OCI-LY7 (cell line): Measurements from ENCODE around the gene ALK. TPM values are rescaled to one million over a fixed set of nuclear protein-coding genes. Genes with fewer than 3 reads are reported as not detected.

ENCODE experiments used
- BruUV-seq: library from RNA; stranded (reverse); fragments of 400-500 nt; replicated peaks from 2 replicates; lab custom pipeline; 2021; lab: Mats Ljungman, UMichigan
- CTCF ChIA-PET: fragments of 300-600 bp; sonication (Branson Sonifier 250); formaldehyde crosslinking; loops from one replicate; lab custom pipeline; 2022; ENCODE audit warnings: antibody characterized with exemption; ENCODE audit not compliant: unreplicated experiment; lab: Charles Lee
- POLR2A ChIA-PET: fragments of 300-600 bp; sonication (Branson Sonifier 250); formaldehyde crosslinking; loops from one replicate; lab custom pipeline; 2022; ENCODE audit warnings: antibody characterized with exemption; lab: Charles Lee
- DNase-seq: peaks from one replicate; pipeline ENCODE4 v3.0.0-alpha.2; 2015; ENCODE audit warnings: low spot score
- H2AFZ ChIP-seq: fragments of 200-600 bp; sonication (generic), shearing (Covaris generic); 2 replicates; pipeline ENCODE4 v1.6.1; 2014; ENCODE audit warnings: mild to moderate bottlenecking, antibody characterized with exemption, low read length, moderate library complexity
- H3K27ac ChIP-seq: fragments of 200-600 bp; sonication (generic); 2 replicates; pipeline ENCODE4 v1.5.1; 2014; ENCODE audit warnings: mixed run types, low read depth, mild to moderate bottlenecking, moderate library complexity, low read length, inconsistent platforms; ENCODE audit not compliant: poor library complexity, severe bottlenecking
- H3K36me3 ChIP-seq: fragments of 200-600 bp; sonication (generic); 2 replicates; pipeline ENCODE4 v1.6.1; 2014; ENCODE audit warnings: mild to moderate bottlenecking, antibody characterized with exemption, low read length, moderate library complexity, mixed read lengths; ENCODE audit not compliant: insufficient read depth
- H3K4me1 ChIP-seq: fragments of 200-600 bp; sonication (generic); 2 replicates; pipeline ENCODE4 v1.5.1; 2014; ENCODE audit warnings: mild to moderate bottlenecking, low read length; ENCODE audit not compliant: insufficient read depth, poor library complexity, severe bottlenecking
- H3K4me2 ChIP-seq: fragments of 200-600 bp; sonication (generic); 2 replicates; pipeline ENCODE4 v1.6.1; 2014; ENCODE audit warnings: mild to moderate bottlenecking, low read length
- H3K4me3 ChIP-seq: fragments of 200-600 bp; sonication (generic); 2 replicates; pipeline ENCODE4 v1.5.1; 2014; ENCODE audit warnings: mild to moderate bottlenecking, low read depth, low read length; ENCODE audit not compliant: poor library complexity, severe bottlenecking
- H3K79me2 ChIP-seq: fragments of 200-600 bp; sonication (generic); 2 replicates; pipeline ENCODE4 v1.6.1; 2016; ENCODE audit warnings: low read depth, mild to moderate bottlenecking, low read length, moderate library complexity, mixed read lengths; ENCODE audit not compliant: insufficient read depth
- H3K9me2 ChIP-seq: fragments of 200-600 bp; sonication (generic); 2 replicates; pipeline ENCODE4 v1.6.1; 2016; ENCODE audit warnings: mild to moderate bottlenecking, low read length, mixed read lengths; ENCODE audit not compliant: insufficient read depth
- H3K9me3 ChIP-seq: fragments of 200-600 bp; sonication (generic); 2 replicates; pipeline ENCODE4 v1.6.1; 2014; ENCODE audit warnings: mild to moderate bottlenecking, mixed run types, low read length, mixed read lengths
- H4K20me1 ChIP-seq: fragments of 200-600 bp; sonication (generic); 2 replicates; pipeline ENCODE4 v1.6.1; 2014; ENCODE audit warnings: mild to moderate bottlenecking, antibody characterized with exemption, low read length, moderate library complexity, mixed read lengths; ENCODE audit not compliant: insufficient read depth
- EZH2phosphoT487 ChIP-seq: fragments of 200-600 bp; sonication (generic); IDR thresholded peaks from 2 replicates; pipeline ENCODE4 v1.6.1; 2018; ENCODE audit warnings: low read depth, borderline replicate concordance, mild to moderate bottlenecking, mixed run types, antibody characterized with exemption, low read length, moderate library complexity, mixed read lengths
- intact Hi-C: fragments of 100-400 bp; cut with micrococcal nuclease; formaldehyde crosslinking; loops from one replicate; pipeline ENCODE4 v1.10.0; 2022; ENCODE audit not compliant: unreplicated experiment
- total RNA-seq, 2 experiments: library from RNA; depleted of rRNA in 1 of 2; stranded (reverse); fragments of >200 nt in 1 of 2; shearing (Covaris generic) in 1 of 2; gene quantifications; 2 replicates each; pipeline ENCODE4 v1.2.3, GENCODE V29; 2014 to 2022
- TF ChIP-seq, protein P1 (sequence below): fragments of 200-600 bp; sonication (generic); conservative IDR thresholded peaks from 2 replicates; pipeline ENCODE4 v1.5.1; 2014; ENCODE audit warnings: mild to moderate bottlenecking, antibody characterized with exemption, low read length, moderate library complexity, mixed read lengths

The ALK gene
- total RNA-seq, 2 experiments from 2014 or later = 0.09 TPM; not detected in 1

DNA sequence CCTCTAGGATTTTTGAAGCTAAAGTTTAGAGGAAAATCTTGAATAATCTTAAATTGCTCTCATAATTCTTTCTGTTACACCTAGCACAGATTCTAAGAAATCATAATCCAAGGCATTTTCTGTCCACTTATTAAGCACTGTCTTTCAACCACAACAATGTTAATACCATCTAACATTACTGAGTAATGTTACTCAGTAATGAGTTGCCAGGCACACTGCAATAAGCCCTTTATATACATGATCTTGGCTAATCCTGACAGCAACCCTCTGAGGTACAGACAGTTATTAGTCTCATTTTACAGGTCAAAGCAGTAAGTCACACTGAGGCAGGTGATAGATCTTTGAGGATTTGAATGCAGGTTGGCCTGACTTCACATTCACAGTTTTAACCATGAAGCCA, 291.9 kb downstream of the ALK start:
- no peaks in the 10 kb centered on the region for H3K9me2 ChIP-seq
- no peak overlapping the region for H3K4me3 ChIP-seq
- no peak for DNase-seq
- H3K4me2 ChIP-seq = no peak overlapping the region
- BruUV-seq = no TSS peak
- no peaks in the 10 kb centered on the region for H3K4me1 ChIP-seq
- no peaks in the 10 kb centered on the region for H3K9me3 ChIP-seq
- intact Hi-C loops = no loop called here
- no peak for TF ChIP-seq EZH2phosphoT487
- TF ChIP-seq, protein P1, sequence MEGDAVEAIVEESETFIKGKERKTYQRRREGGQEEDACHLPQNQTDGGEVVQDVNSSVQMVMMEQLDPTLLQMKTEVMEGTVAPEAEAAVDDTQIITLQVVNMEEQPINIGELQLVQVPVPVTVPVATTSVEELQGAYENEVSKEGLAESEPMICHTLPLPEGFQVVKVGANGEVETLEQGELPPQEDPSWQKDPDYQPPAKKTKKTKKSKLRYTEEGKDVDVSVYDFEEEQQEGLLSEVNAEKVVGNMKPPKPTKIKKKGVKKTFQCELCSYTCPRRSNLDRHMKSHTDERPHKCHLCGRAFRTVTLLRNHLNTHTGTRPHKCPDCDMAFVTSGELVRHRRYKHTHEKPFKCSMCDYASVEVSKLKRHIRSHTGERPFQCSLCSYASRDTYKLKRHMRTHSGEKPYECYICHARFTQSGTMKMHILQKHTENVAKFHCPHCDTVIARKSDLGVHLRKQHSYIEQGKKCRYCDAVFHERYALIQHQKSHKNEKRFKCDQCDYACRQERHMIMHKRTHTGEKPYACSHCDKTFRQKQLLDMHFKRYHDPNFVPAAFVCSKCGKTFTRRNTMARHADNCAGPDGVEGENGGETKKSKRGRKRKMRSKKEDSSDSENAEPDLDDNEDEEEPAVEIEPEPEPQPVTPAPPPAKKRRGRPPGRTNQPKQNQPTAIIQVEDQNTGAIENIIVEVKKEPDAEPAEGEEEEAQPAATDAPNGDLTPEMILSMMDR = no peak
- no peak overlapping the region for H2AFZ ChIP-seq
- CTCF ChIA-PET = no interaction called here
- H4K20me1 ChIP-seq = no peaks in the 10 kb centered on the region
- POLR2A ChIA-PET = no interaction called here
- no peaks in the 10 kb centered on the region for H3K79me2 ChIP-seq
- H3K27ac ChIP-seq = no peak overlapping the region
- H3K36me3 ChIP-seq = no peaks in the 10 kb centered on the region

DNA sequence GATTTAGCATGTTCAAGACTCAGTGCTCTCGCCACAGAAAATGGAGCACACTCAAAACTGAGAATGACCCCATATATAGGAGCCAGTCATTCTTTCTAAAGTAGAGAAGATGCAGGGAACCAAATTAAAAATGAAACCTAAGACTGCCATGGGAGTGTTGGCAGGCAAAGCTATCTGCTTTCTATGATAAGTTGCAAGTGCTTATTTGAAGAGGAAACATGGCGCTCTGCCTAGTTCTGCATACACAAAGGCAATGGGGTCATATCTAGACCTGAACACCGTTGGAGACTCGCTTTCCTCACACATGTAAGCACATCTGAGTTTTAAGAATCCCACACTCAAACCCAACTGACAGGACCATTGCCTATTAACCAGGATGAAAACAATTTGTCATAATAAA, 292.5 kb downstream of the ALK start:
- intact Hi-C loops = no loop called here

DNA sequence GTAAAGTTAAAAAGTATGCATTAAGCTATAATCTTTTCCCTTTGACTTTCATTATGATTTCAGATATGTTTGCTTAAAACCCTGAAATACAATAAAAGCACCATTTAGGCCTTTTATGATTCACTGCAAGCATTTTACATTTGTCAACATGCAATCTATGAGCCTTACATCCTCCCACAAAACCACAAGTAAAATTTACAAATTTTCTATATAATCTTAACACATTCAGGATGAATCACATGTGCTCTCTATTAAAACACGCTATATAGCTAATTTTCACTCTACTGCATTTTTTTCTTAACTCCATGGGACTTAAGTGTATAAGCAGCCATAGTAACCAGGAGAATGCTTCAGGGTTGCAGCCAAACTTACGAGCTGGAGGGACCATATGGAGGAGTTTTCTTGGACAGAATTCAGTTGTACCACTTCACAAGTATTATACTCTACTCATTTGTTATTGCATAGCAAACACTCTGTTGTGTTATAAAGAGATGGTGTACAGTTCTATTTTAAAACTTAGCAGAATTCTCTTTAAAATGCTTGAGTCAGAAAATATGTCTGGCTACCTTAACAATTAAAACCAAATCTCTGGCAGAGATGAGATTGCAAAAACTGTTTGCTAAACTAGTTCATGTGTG, 293.2 kb downstream of the ALK start:
- no peaks in the 10 kb centered on the region for H3K79me2 ChIP-seq

More for the DNA sequence above, 292.5 kb downstream of the ALK start:
- TF ChIP-seq, protein P1 = no peak
- no peak for TF ChIP-seq EZH2phosphoT487
- Histone ChIP-seq H2AFZ (no peak overlapping the region), H3K4me2 (no peak overlapping the region), H3K27ac (no peak overlapping the region), H3K4me3 (no peak overlapping the region), H4K20me1 (no peaks in the 10 kb centered on the region), H3K4me1 (no peaks in the 10 kb centered on the region), H3K9me2 (no peaks in the 10 kb centered on the region), H3K36me3 (no peaks in the 10 kb centered on the region), H3K9me3 (no peaks in the 10 kb centered on the region), H3K79me2 (no peaks in the 10 kb centered on the region)
- ChIA-PET CTCF (no interaction called here), POLR2A (no interaction called here)
- no TSS peak for BruUV-seq
- no peak for DNase-seq

More for the DNA sequence above, 293.2 kb downstream of the ALK start:
- Histone ChIP-seq H3K4me1 (no peaks in the 10 kb centered on the region), H3K36me3 (no peaks in the 10 kb centered on the region), H3K9me2 (no peaks in the 10 kb centered on the region), H3K9me3 (no peaks in the 10 kb centered on the region), H4K20me1 (no peaks in the 10 kb centered on the region), H3K4me3 (no peak overlapping the region), H3K4me2 (no peak overlapping the region), H2AFZ (no peak overlapping the region), H3K27ac (no peak overlapping the region)
- intact Hi-C loops = no loop called here
- DNase-seq = no peak
- CTCF ChIA-PET = no interaction called here
- TF ChIP-seq, protein P1 = no peak
- TF ChIP-seq EZH2phosphoT487 = no peak
- POLR2A ChIA-PET = no interaction called here
- BruUV-seq = no TSS peak
